GM18873 (cell line): ENCODE results near the gene PRCD.

ENCODE experiments used
- ATAC-seq: cut with Tn5 transposase; IDR thresholded peaks from one replicate; pipeline ENCODE4 v1.9.1; 2021; ENCODE audit warnings: mild to moderate bottlenecking, moderate library complexity, moderate number of reproducible peaks; ENCODE audit not compliant: unreplicated experiment, low FRiP score

Gene PRCD

GRCh38 chr17:76586741-76587487 lies 47.1 kb downstream of the PRCD start:
- no peak for ATAC-seq

DNA sequence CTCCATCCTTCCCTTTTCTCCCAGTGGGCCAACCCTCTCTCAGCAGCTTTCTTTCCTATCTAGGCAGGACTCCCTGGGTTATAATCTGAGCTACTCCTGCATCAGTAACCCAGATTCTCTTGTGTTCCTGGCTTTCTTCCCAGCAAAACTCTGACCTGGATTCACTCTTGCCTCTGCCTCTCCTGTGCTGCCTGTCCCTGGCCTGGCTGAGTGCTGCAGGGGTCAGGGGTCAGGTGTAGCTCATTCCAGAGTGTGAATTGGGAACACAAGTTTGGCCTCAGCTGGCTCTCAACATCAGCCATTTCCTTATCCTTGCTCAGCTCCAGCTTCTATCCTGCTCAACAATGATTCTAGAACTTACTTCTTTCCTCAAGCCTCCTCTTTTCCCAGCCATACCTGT lies 48.3 kb downstream of the PRCD start:
- no peak for ATAC-seq

DNA sequence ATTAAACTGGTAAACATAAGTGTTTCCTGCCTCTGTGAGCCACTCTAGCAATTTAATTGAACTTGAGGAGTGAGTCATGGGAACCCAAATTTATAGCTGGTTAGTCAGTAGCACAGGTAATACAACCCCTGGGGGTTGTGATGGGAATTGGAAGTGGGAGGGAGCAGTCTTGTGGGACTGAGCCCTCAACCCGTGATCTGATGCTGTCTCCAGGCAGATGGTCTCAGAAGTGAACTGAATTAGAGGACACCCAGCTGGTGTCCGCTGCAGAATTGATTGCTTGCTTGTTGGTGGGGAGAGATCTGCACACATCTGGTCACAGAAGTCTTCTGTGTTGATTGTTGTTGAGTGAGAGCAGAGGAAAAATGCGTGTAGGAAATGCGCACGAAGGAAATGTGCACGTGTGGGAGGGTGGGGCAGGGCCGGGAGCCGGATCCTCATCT lies 53.6 kb downstream of the PRCD start:
- no peak for ATAC-seq

- no peak for ATAC-seq
These were observed 54.1 kb downstream of the PRCD start for GRCh38 chr17:76593959-76594358.

- no peak for ATAC-seq
These were observed 54.8 kb downstream of the PRCD start for GRCh38 chr17:76594690-76595089.
